HFFc6 (cell line): Measurements from ENCODE around the gene CDH7. TPM values are rescaled to one million over a fixed set of nuclear protein-coding genes. Genes with fewer than 3 reads are reported as not detected.

Source experiments
- DNase-seq: peaks from one replicate; pipeline ENCODE4 v3.0.0-alpha.2; 2018
- H3K27ac Mint-ChIP-seq: 2 replicates; pipeline ENCODE4 v1.8.0; 2020; ENCODE audit warnings: mild to moderate bottlenecking, mixed read lengths
- H3K27me3 Mint-ChIP-seq: 2 replicates; pipeline ENCODE4 v1.8.0; 2021; ENCODE audit warnings: mild to moderate bottlenecking, moderate library complexity, mixed read lengths; ENCODE audit not compliant: insufficient read depth
- H3K36me3 Mint-ChIP-seq: 2 replicates; pipeline ENCODE4 v1.8.0; 2021; ENCODE audit warnings: low read depth, mixed read lengths
- H3K4me1 Mint-ChIP-seq: 2 replicates; pipeline ENCODE4 v1.8.0; 2020; ENCODE audit warnings: low read depth, mixed read lengths
- H3K4me3 Mint-ChIP-seq: 2 replicates; pipeline ENCODE4 v1.8.0; 2020; ENCODE audit warnings: mild to moderate bottlenecking, moderate library complexity, mixed read lengths
- H3K9me3 Mint-ChIP-seq: 2 replicates; pipeline ENCODE4 v1.8.0; 2020; ENCODE audit warnings: mild to moderate bottlenecking, mixed read lengths
- total RNA-seq, 6 experiments: library from RNA; stranded (reverse); fragmentation: NEBNext Ultra II Directional; extraction: Animal tissue kit (Norgen Biotek cat#: 25700); gene quantifications; 2 replicates in 1 of 6; 3 replicates in 5 of 6; pipeline ENCODE4 v1.2.3, GENCODE V29; 2021
- TF ChIP-seq, protein P1 (sequence below): fragments of 200-600 bp; sonication (generic); IDR thresholded peaks from 2 replicates; pipeline ENCODE4 v1.5.0; 2021; ENCODE audit warnings: antibody characterized with exemption, mild to moderate bottlenecking

Gene CDH7
- total RNA-seq, 6 experiments from 2014 or later = not detected

DNA sequence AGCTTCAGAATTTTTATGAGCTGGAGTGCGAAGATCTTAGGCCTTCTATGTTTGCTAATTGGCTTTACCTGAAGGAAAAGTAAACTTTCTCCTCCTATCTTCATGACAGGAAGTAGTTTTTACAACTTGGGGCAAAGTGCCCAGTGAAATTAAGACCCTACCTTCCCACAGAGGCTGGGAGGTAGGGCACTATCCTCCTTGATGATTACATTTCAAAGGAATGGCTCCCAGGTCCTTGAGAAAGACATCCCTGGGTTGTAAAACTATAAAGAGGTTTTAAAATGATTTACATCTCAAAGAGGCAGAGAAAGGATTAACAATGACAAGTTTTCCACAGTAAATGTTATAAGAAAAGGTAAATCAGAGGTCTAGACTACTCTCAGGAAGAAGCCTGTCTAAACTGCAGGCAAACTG is 155.8 kb downstream of the CDH7 start:
- Mint-ChIP-seq H3K27me3 (no peaks in the 10 kb centered on the region), H3K9me3 (peaks cover 33% of the 10 kb centered on the region), H3K4me1 (no peaks in the 10 kb centered on the region), H3K4me3 (no peak overlapping the region), H3K27ac (no peak overlapping the region), H3K36me3 (peaks cover 6% of the 10 kb centered on the region; the same call in 1 of the 2 replicates)
- TF ChIP-seq, protein P1, sequence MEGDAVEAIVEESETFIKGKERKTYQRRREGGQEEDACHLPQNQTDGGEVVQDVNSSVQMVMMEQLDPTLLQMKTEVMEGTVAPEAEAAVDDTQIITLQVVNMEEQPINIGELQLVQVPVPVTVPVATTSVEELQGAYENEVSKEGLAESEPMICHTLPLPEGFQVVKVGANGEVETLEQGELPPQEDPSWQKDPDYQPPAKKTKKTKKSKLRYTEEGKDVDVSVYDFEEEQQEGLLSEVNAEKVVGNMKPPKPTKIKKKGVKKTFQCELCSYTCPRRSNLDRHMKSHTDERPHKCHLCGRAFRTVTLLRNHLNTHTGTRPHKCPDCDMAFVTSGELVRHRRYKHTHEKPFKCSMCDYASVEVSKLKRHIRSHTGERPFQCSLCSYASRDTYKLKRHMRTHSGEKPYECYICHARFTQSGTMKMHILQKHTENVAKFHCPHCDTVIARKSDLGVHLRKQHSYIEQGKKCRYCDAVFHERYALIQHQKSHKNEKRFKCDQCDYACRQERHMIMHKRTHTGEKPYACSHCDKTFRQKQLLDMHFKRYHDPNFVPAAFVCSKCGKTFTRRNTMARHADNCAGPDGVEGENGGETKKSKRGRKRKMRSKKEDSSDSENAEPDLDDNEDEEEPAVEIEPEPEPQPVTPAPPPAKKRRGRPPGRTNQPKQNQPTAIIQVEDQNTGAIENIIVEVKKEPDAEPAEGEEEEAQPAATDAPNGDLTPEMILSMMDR = no peak
- no peak for DNase-seq

DNA sequence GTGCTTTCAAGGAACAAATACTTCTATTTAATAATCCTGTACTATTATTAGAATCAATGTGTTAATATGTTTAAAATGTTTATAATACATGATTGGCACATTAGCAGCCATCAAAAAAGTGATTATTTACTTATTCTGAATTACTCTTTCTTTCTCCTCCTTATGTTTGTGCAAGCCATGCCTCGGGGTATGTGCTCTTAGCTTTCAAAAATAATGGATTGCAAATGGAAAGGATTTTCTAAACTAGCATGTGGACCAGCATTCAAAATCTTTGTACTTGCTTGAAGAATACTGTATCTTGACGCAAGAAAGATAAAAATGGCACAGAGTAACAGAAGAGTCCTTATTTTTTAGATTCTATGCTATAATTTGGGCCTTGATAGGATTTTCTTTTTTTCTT is 156.5 kb downstream of the CDH7 start:
- Mint-ChIP-seq H3K36me3 (peaks cover 6% of the 10 kb centered on the region; the same call in 1 of the 2 replicates), H3K27me3 (no peaks in the 10 kb centered on the region)

DNA sequence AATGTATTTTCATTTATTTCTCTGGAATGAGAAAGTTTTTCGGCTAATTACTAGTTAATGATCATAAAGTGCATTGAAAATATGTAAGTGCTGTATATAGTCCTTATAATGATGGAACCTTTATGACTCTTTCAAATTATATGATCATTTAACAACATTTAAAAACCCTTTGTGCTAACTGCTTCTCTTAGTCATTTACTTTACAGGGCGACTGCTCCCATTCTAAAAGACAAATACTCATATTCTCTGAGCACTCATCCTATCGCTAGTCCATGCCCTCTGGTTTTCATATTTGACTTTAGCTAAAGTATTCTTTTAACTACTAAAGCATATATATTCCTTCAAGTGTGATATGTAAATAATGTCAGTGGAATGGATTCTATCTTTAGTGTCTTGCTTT is 168.2 kb downstream of the CDH7 start:
- no peaks in the 10 kb centered on the region for H3K4me1 Mint-ChIP-seq
- no peak for DNase-seq
- TF ChIP-seq, protein P1 = no peak
- no peaks in the 10 kb centered on the region for H3K36me3 Mint-ChIP-seq
- peaks cover 14% of the 10 kb centered on the region for H3K9me3 Mint-ChIP-seq
- no peak overlapping the region for H3K27ac Mint-ChIP-seq
- H3K27me3 Mint-ChIP-seq = no peaks in the 10 kb centered on the region
- no peak overlapping the region for H3K4me3 Mint-ChIP-seq

More for the DNA sequence above, 156.5 kb downstream of the CDH7 start:
- no peaks in the 10 kb centered on the region for H3K4me1 Mint-ChIP-seq
- H3K4me3 Mint-ChIP-seq = no peak overlapping the region
- H3K27ac Mint-ChIP-seq = no peak overlapping the region
- H3K9me3 Mint-ChIP-seq = peaks cover 28% of the 10 kb centered on the region
- DNase-seq = no peak
- TF ChIP-seq, protein P1 = no peak

DNA sequence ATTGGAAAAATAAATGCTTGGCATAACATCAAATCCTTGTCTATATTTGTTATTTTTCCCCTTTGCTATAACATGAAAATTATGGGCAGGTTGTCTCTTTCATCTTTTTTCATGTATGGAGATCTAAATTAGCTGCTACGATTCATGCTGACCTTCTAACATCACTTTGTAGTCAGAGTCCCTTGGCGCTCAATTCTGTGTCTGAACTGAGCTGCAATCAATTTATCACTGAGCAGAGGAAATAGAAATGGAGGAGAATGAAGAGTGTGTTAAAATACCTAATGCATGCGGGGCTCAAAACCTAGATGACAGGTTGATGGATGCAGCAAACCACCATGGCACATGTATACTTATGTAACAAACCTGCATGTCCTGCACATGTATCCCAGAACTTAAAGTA is 168.9 kb downstream of the CDH7 start:
- H3K27me3 Mint-ChIP-seq = no peaks in the 10 kb centered on the region

DNA sequence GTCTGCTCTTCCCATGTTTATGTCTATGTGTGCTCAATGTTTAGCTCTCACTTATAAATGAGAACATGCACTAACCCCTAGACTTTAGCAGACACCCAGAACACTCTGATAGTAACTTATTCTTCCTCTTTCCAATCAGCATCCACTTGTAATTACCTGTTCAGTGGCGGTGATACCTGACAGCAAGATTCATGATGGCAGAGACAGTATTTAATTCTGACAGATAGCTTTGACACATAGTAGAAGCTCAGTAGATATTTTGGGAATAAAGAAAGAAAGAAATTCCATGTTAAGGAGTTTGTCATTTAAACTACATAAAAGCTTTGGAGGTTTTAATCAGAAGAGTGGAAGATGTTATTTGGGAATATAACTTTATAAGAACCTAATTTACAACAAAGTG is 171.3 kb downstream of the CDH7 start:
- Mint-ChIP-seq H3K36me3 (no peaks in the 10 kb centered on the region), H3K27me3 (no peaks in the 10 kb centered on the region), H3K4me3 (no peak overlapping the region), H3K27ac (no peak overlapping the region), H3K9me3 (peaks cover 14% of the 10 kb centered on the region), H3K4me1 (no peaks in the 10 kb centered on the region)
- TF ChIP-seq, protein P1 = no peak
- no peak for DNase-seq

More for the DNA sequence above, 168.9 kb downstream of the CDH7 start:
- Mint-ChIP-seq H3K9me3 (peaks cover 14% of the 10 kb centered on the region), H3K27ac (no peak overlapping the region), H3K4me1 (no peaks in the 10 kb centered on the region), H3K4me3 (no peak overlapping the region), H3K36me3 (no peaks in the 10 kb centered on the region)
- DNase-seq = no peak
- TF ChIP-seq, protein P1 = no peak

DNA sequence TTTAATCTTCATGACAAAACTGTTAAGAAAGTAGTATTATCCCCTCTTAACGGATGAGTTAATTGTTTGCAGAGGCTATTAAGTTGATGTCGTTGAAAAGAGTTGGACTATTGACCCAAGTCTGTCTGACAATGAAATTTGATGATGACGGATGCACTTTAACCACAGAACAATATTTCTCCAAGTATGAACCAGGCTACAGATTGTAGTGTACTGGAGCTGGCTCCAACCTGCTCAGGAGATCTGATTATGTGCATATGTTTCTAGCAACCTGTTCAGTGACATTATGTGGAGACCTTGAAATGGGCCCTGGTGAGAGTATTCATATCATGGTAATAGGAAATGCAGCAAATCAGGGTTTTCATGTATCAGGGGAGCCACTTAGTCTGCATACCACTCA is 174.1 kb downstream of the CDH7 start:
- Mint-ChIP-seq H3K36me3 (no peaks in the 10 kb centered on the region), H3K27ac (no peak overlapping the region), H3K9me3 (peaks cover 17% of the 10 kb centered on the region), H3K4me3 (no peak overlapping the region), H3K4me1 (no peaks in the 10 kb centered on the region), H3K27me3 (no peaks in the 10 kb centered on the region)
- TF ChIP-seq, protein P1 = no peak
- DNase-seq = no peak
